ENCODE results near the gene MADD.
"Not testable (repeated sequence)": the region's sequence is repeated elsewhere in the genome, so short reads cannot be mapped to it uniquely, and the experiment has no call there.

MADD gene

GRCh38 chr11:47306484-47306844, 36.5 kb downstream of the MADD start:
- H3K4me2 ChIP-seq (ENCODE audit: low read length), result no peak overlapping the region
- peaks cover 64% of the 10 kb centered on the region for H3K36me3 ChIP-seq (replicated peaks; ENCODE audit: low read depth, low read length)
- no peaks in the 10 kb centered on the region for H3K4me1 ChIP-seq (ENCODE audit: low read length)
- no peak overlapping the region for H3K4me3 ChIP-seq (ENCODE audit: low read length)
- TF ChIP-seq EZH2phosphoT487 (IDR thresholded peaks at IDR 0.05; ENCODE audit: low read depth), result no peak
- TF ChIP-seq, protein P1, sequence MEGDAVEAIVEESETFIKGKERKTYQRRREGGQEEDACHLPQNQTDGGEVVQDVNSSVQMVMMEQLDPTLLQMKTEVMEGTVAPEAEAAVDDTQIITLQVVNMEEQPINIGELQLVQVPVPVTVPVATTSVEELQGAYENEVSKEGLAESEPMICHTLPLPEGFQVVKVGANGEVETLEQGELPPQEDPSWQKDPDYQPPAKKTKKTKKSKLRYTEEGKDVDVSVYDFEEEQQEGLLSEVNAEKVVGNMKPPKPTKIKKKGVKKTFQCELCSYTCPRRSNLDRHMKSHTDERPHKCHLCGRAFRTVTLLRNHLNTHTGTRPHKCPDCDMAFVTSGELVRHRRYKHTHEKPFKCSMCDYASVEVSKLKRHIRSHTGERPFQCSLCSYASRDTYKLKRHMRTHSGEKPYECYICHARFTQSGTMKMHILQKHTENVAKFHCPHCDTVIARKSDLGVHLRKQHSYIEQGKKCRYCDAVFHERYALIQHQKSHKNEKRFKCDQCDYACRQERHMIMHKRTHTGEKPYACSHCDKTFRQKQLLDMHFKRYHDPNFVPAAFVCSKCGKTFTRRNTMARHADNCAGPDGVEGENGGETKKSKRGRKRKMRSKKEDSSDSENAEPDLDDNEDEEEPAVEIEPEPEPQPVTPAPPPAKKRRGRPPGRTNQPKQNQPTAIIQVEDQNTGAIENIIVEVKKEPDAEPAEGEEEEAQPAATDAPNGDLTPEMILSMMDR (IDR thresholded peaks at IDR 0.05; ENCODE audit: low read depth, low read length), result no peak
- H3K79me2 ChIP-seq (ENCODE audit: low read length), result no peaks in the 10 kb centered on the region
- no peak overlapping the region for H2AFZ ChIP-seq (ENCODE audit: low read depth, low read length)
- no peaks in the 10 kb centered on the region for H3K27me3 ChIP-seq (ENCODE audit: low read depth, low read length)
- 0 out of 2 replicates have a peak, but pooled peaks cover 4% of the 10 kb centered on the region for H3K9me3 ChIP-seq (ENCODE audit: insufficient read depth, low read length)
- no peak overlapping the region for H3K9ac ChIP-seq (ENCODE audit: low read length)
- no peaks in the 10 kb centered on the region for H4K20me1 ChIP-seq (ENCODE audit: insufficient read depth, low read length)
- H3K27ac ChIP-seq (ENCODE audit: low read length), result no peak overlapping the region

- no peak overlapping the region for H3K9ac ChIP-seq (ENCODE audit: low read length)
- TF ChIP-seq, protein P1 (IDR thresholded peaks at IDR 0.05; ENCODE audit: low read depth, low read length), result no peak
- TF ChIP-seq EZH2phosphoT487 (IDR thresholded peaks at IDR 0.05; ENCODE audit: low read depth), result no peak
- no peaks in the 10 kb centered on the region for H3K4me1 ChIP-seq (ENCODE audit: low read length)
- no peak overlapping the region for H3K4me2 ChIP-seq (ENCODE audit: low read length)
- H3K9me3 ChIP-seq (ENCODE audit: insufficient read depth, low read length), result no peaks in the 10 kb centered on the region
- H4K20me1 ChIP-seq (ENCODE audit: insufficient read depth, low read length), result no peaks in the 10 kb centered on the region
- no peaks in the 10 kb centered on the region for H3K27me3 ChIP-seq (ENCODE audit: low read depth, low read length)
- no peaks in the 10 kb centered on the region for H3K79me2 ChIP-seq (ENCODE audit: low read length)
- H3K4me3 ChIP-seq (ENCODE audit: low read length), result no peak overlapping the region
- no peak overlapping the region for H3K27ac ChIP-seq (ENCODE audit: low read length)
- peaks cover 54% of the 10 kb centered on the region for H3K36me3 ChIP-seq (replicated peaks; ENCODE audit: low read depth, low read length)
- H2AFZ ChIP-seq (ENCODE audit: low read depth, low read length), result no peak overlapping the region
Measured at GRCh38 chr11:47308050-47308823, 38.3 kb downstream of the MADD start.

DNA sequence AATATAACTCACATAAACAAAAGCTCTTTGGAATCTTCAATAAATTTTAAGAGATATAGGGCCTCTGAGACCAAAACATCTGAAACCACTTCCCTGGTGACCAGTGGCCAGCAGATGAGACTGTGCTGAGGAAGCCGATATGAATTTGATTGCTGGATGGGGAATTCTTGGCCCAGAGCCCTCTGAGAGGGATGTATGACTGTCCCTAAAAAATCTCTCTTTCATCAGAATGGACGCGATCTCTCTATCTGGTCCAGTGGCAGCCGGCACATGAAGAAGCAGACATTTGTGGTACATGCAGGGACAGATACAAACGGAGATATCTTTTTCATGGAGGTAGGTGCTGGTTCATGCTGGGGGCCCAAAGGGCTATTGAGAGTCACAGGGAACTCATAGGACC, 45.1 kb downstream of the MADD start:
- Histone ChIP-seq H4K20me1 (ENCODE audit: insufficient read depth, low read length) (no peaks in the 10 kb centered on the region), H3K4me2 (ENCODE audit: low read length) (no peak overlapping the region), H3K27me3 (ENCODE audit: low read depth, low read length) (no peaks in the 10 kb centered on the region), H3K27ac (ENCODE audit: low read length) (no peak overlapping the region), H3K36me3 (replicated peaks; ENCODE audit: low read depth, low read length) (peaks cover 25% of the 10 kb centered on the region), H3K79me2 (ENCODE audit: low read length) (no peaks in the 10 kb centered on the region), H3K4me1 (ENCODE audit: low read length) (no peaks in the 10 kb centered on the region; the same call in 1 of the 2 replicates), H3K4me3 (ENCODE audit: low read length) (no peak overlapping the region), H3K9me3 (ENCODE audit: insufficient read depth, low read length) (no peaks in the 10 kb centered on the region), H3K9ac (ENCODE audit: low read length) (no peak overlapping the region), H2AFZ (ENCODE audit: low read depth, low read length) (no peak overlapping the region)
- TF ChIP-seq EZH2phosphoT487 (IDR thresholded peaks at IDR 0.05; ENCODE audit: low read depth), result no peak
- TF ChIP-seq, protein P1 (IDR thresholded peaks at IDR 0.05; ENCODE audit: low read depth, low read length), result no peak

DNA sequence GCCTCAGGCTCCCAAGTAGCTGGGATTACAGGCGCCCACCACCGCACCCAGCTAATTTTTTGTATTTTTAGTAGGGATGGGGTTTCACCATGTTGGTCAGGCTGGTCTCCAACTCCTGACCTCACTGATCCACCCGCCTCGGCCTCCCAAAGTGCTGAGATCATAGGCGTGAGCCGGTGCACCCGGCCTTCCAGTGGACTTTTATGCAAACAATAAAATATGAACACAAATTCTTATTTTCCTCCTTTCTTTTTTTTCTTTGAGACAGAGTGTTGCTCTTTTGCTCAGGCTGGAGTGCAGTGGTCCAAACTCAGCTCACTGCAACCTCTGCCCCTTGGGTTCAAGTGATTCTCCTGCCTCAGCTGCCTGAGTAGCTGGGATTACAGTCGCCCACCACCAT, 46.6 kb downstream of the MADD start:
- not testable (repeated sequence) for H3K4me2 ChIP-seq (ENCODE audit: low read length); H3K9ac ChIP-seq (ENCODE audit: low read length); H4K20me1 ChIP-seq (ENCODE audit: insufficient read depth, low read length); H3K4me1 ChIP-seq (ENCODE audit: low read length); H3K27ac ChIP-seq (ENCODE audit: low read length); H3K4me3 ChIP-seq (ENCODE audit: low read length); H2AFZ ChIP-seq (ENCODE audit: low read depth, low read length); H3K27me3 ChIP-seq (ENCODE audit: low read depth, low read length); H3K79me2 ChIP-seq (ENCODE audit: low read length); H3K9me3 ChIP-seq (ENCODE audit: insufficient read depth, low read length)
- peaks cover 19% of the 10 kb centered on the region for H3K36me3 ChIP-seq (replicated peaks; ENCODE audit: low read depth, low read length)

Measured in OCI-LY3 (cell line).